ENCODE results near the gene ZDHHC16. TPM values are rescaled to one million over a fixed set of nuclear protein-coding genes. Genes with fewer than 3 reads are reported as not detected.
"Not testable (repeated sequence)": the region's sequence is repeated elsewhere in the genome, so short reads cannot be mapped to it uniquely, and the experiment has no call there.

Gene ZDHHC16
- total RNA-seq, 1 donor from 2014 or later: 15.2 TPM

- no peak for DNase-seq (ENCODE audit: low spot score)
- H3K9me3 Mint-ChIP-seq: no peaks in the 10 kb centered on the region
- H3K9me3 ChIP-seq (ENCODE audit: low read depth): no peaks in the 10 kb centered on the region
- H2AFZ ChIP-seq (replicated peaks): no peak overlapping the region
- no peak overlapping the region for H3K4me3 ChIP-seq
- H3K27me3 ChIP-seq: no peaks in the 10 kb centered on the region
- no peak overlapping the region for H3K27ac ChIP-seq
- no peak overlapping the region for H3K27ac Mint-ChIP-seq
- TF ChIP-seq, protein P1, sequence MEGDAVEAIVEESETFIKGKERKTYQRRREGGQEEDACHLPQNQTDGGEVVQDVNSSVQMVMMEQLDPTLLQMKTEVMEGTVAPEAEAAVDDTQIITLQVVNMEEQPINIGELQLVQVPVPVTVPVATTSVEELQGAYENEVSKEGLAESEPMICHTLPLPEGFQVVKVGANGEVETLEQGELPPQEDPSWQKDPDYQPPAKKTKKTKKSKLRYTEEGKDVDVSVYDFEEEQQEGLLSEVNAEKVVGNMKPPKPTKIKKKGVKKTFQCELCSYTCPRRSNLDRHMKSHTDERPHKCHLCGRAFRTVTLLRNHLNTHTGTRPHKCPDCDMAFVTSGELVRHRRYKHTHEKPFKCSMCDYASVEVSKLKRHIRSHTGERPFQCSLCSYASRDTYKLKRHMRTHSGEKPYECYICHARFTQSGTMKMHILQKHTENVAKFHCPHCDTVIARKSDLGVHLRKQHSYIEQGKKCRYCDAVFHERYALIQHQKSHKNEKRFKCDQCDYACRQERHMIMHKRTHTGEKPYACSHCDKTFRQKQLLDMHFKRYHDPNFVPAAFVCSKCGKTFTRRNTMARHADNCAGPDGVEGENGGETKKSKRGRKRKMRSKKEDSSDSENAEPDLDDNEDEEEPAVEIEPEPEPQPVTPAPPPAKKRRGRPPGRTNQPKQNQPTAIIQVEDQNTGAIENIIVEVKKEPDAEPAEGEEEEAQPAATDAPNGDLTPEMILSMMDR (IDR thresholded peaks at IDR 0.05): no peak
- TF ChIP-seq EZH2phosphoT487 (IDR thresholded peaks at IDR 0.05) (no peak), EZH2 (IDR thresholded peaks at IDR 0.05) (no peak)
- H3K36me3 ChIP-seq: peaks cover 15% of the 10 kb centered on the region
- no peaks in the 10 kb centered on the region for H3K27me3 Mint-ChIP-seq (ENCODE audit: insufficient read depth, low read depth)
- peaks cover 9% of the 10 kb centered on the region for H4K20me1 ChIP-seq (ENCODE audit: low read depth)
- H3K4me2 ChIP-seq: no peak overlapping the region
- H3K4me1 Mint-ChIP-seq: peaks cover 6% of the 10 kb centered on the region
- no peak overlapping the region for H3K9ac ChIP-seq
- H3K79me2 ChIP-seq (ENCODE audit: low read depth): no peaks in the 10 kb centered on the region
- H3K4me1 ChIP-seq: peaks cover 9% of the 10 kb centered on the region
- H3K36me3 Mint-ChIP-seq: peaks cover 44% of the 10 kb centered on the region
- H3K4me3 Mint-ChIP-seq: no peak overlapping the region
- peaks cover 8% of the 10 kb centered on the region for H3F3A ChIP-seq (ENCODE audit: low read depth)
These were observed 30.1 kb downstream of the ZDHHC16 start for GRCh38 chr10:97475936-97476594.

GRCh38 chr10:97479410-97479809, 33.4 kb downstream of the ZDHHC16 start:
- H3K4me3 Mint-ChIP-seq; H2AFZ ChIP-seq (replicated peaks); H3K9ac ChIP-seq; H3K4me1 ChIP-seq; H3K27ac ChIP-seq; DNase-seq (ENCODE audit: low spot score); H3K27ac Mint-ChIP-seq; H3K4me2 ChIP-seq; H3K4me1 Mint-ChIP-seq; H3K27me3 ChIP-seq; H3K9me3 Mint-ChIP-seq; H3K27me3 Mint-ChIP-seq (ENCODE audit: insufficient read depth, low read depth); H3K9me3 ChIP-seq (ENCODE audit: low read depth): not testable (repeated sequence)
- peaks cover 35% of the 10 kb centered on the region for H3K36me3 Mint-ChIP-seq
- peaks cover 14% of the 10 kb centered on the region for H3F3A ChIP-seq (ENCODE audit: low read depth)
- H3K79me2 ChIP-seq (ENCODE audit: low read depth): peaks cover 25% of the 10 kb centered on the region
- H4K20me1 ChIP-seq (ENCODE audit: low read depth): peaks cover 19% of the 10 kb centered on the region
- peak overlapping the region; percentile 16 for H3K4me3 ChIP-seq
- peaks cover 11% of the 10 kb centered on the region for H3K36me3 ChIP-seq

GRCh38 chr10:97479939-97480338, 34.0 kb downstream of the ZDHHC16 start:
- Mint-ChIP-seq H3K27me3 (ENCODE audit: insufficient read depth, low read depth) (peaks cover 2% of the 10 kb centered on the region), H3K9me3 (no peaks in the 10 kb centered on the region), H3K27ac (no peak overlapping the region), H3K4me3 (no peak overlapping the region), H3K4me1 (peaks cover 6% of the 10 kb centered on the region), H3K36me3 (peaks cover 33% of the 10 kb centered on the region)
- DNase-seq (ENCODE audit: low spot score): peak; percentile 84
- peak overlapping the region; percentile 41 for H3K4me2 ChIP-seq
- peaks cover 14% of the 10 kb centered on the region for H3F3A ChIP-seq (ENCODE audit: low read depth)
- H3K27me3 ChIP-seq: no peaks in the 10 kb centered on the region
- peak overlapping the region; percentile 23 for H3K27ac ChIP-seq
- peaks cover 30% of the 10 kb centered on the region for H3K79me2 ChIP-seq (ENCODE audit: low read depth)
- H4K20me1 ChIP-seq (ENCODE audit: low read depth): peaks cover 22% of the 10 kb centered on the region
- peak overlapping the region; percentile 16 for H3K4me3 ChIP-seq
- H3K9ac ChIP-seq: no peak overlapping the region
- TF ChIP-seq EZH2phosphoT487 (IDR thresholded peaks at IDR 0.05) (no peak), EZH2 (IDR thresholded peaks at IDR 0.05) (no peak)
- TF ChIP-seq, protein P1 (IDR thresholded peaks at IDR 0.05): no peak
- H3K36me3 ChIP-seq: peaks cover 6% of the 10 kb centered on the region
- peaks cover 9% of the 10 kb centered on the region for H3K4me1 ChIP-seq
- no peak overlapping the region for H2AFZ ChIP-seq (replicated peaks)
- H3K9me3 ChIP-seq (ENCODE audit: low read depth): no peaks in the 10 kb centered on the region

- H3K27me3 Mint-ChIP-seq (ENCODE audit: insufficient read depth, low read depth): peaks cover 2% of the 10 kb centered on the region
- no peaks in the 10 kb centered on the region for H3K9me3 Mint-ChIP-seq
- peaks cover 9% of the 10 kb centered on the region for H3K4me1 ChIP-seq
- no peak overlapping the region for H3K27ac ChIP-seq
- H3F3A ChIP-seq (ENCODE audit: low read depth): peaks cover 14% of the 10 kb centered on the region
- H3K4me2 ChIP-seq: no peak overlapping the region
- H3K9ac ChIP-seq: no peak overlapping the region
- no peak overlapping the region for H3K4me3 ChIP-seq
- H3K9me3 ChIP-seq (ENCODE audit: low read depth): no peaks in the 10 kb centered on the region
- TF ChIP-seq EZH2 (IDR thresholded peaks at IDR 0.05) (no peak), EZH2phosphoT487 (IDR thresholded peaks at IDR 0.05) (no peak)
- TF ChIP-seq, protein P1 (IDR thresholded peaks at IDR 0.05): no peak
- H3K36me3 ChIP-seq: peaks cover 4% of the 10 kb centered on the region
- no peak overlapping the region for H2AFZ ChIP-seq (replicated peaks)
- no peak for DNase-seq (ENCODE audit: low spot score)
- H3K4me3 Mint-ChIP-seq: no peak overlapping the region
- H3K27ac Mint-ChIP-seq: no peak overlapping the region
- H4K20me1 ChIP-seq (ENCODE audit: low read depth): peaks cover 25% of the 10 kb centered on the region
- H3K27me3 ChIP-seq: no peaks in the 10 kb centered on the region
- peaks cover 6% of the 10 kb centered on the region for H3K4me1 Mint-ChIP-seq
- H3K79me2 ChIP-seq (ENCODE audit: low read depth): peaks cover 42% of the 10 kb centered on the region
- peaks cover 31% of the 10 kb centered on the region for H3K36me3 Mint-ChIP-seq
These were observed 35.1 kb downstream of the ZDHHC16 start for GRCh38 chr10:97481071-97481470.
